Measurements from ENCODE around the gene SCYL2. TPM values are rescaled to one million over a fixed set of nuclear protein-coding genes. Genes with fewer than 3 reads are reported as not detected.
"Not testable (repeated sequence)": the region's sequence is repeated elsewhere in the genome, so short reads cannot be mapped to it uniquely, and the experiment has no call there.

SCYL2 gene
- total RNA-seq, 2 experiments from 2014 or later: 21.9 to 25.4 TPM

GRCh38 chr12:100289038-100289437, 22.1 kb downstream of the SCYL2 start:
- ChIA-PET CTCF (interaction anchor here (1.1 kb wide), 1 partner anchor 115 kb away, joined by 3 read pairs; no protein-coding TSS in a partner anchor), POLR2A (no interaction called here)
- H3K9me3 Mint-ChIP-seq: no peaks in the 10 kb centered on the region
- no peak overlapping the region for H3K27ac Mint-ChIP-seq
- TF ChIP-seq CTCF (IDR thresholded peaks at IDR 0.05): no peak
- no peak for ATAC-seq
- no peaks in the 10 kb centered on the region for H3K4me1 Mint-ChIP-seq (ENCODE audit: low read depth)
- no peaks in the 10 kb centered on the region for H3K27me3 Mint-ChIP-seq
- DNase-seq: no peak
- H3K4me3 Mint-ChIP-seq: no peak overlapping the region
- H3K36me3 Mint-ChIP-seq (ENCODE audit: low read depth): peaks cover 14% of the 10 kb centered on the region
- intact Hi-C loops (cut with micrococcal nuclease): no loop called here

- Mint-ChIP-seq H3K4me1 (ENCODE audit: low read depth) (no peaks in the 10 kb centered on the region), H3K4me3 (no peak overlapping the region), H3K27ac (no peak overlapping the region), H3K36me3 (ENCODE audit: low read depth) (peaks cover 14% of the 10 kb centered on the region), H3K27me3 (no peaks in the 10 kb centered on the region), H3K9me3 (no peaks in the 10 kb centered on the region)
- TF ChIP-seq CTCF (IDR thresholded peaks at IDR 0.05): no peak
- ATAC-seq (no peak), DNase-seq (no peak)
- ChIA-PET CTCF (interaction anchor here (1.1 kb wide), 1 partner anchor 114 kb away, joined by 3 read pairs; no protein-coding TSS in a partner anchor), POLR2A (no interaction called here)
- intact Hi-C loops (cut with micrococcal nuclease): no loop called here
Measured at GRCh38 chr12:100290016-100290415, 23.0 kb downstream of the SCYL2 start.

- CTCF ChIA-PET: interaction anchor here (1.0 kb wide), 1 partner anchor 25 kb away, joined by 3 read pairs; no protein-coding TSS in a partner anchor
- Mint-ChIP-seq H3K27ac (no peak overlapping the region), H3K27me3 (no peaks in the 10 kb centered on the region)
Measured at GRCh38 chr12:100293017-100293416, 26.0 kb downstream of the SCYL2 start.

GRCh38 chr12:100294366-100294765, 27.4 kb downstream of the SCYL2 start:
- H3K4me1 Mint-ChIP-seq (ENCODE audit: low read depth); H3K27ac Mint-ChIP-seq; H3K9me3 Mint-ChIP-seq; H3K4me3 Mint-ChIP-seq; POLR2A ChIA-PET; intact Hi-C loops (cut with micrococcal nuclease); H3K27me3 Mint-ChIP-seq; DNase-seq; CTCF ChIA-PET; ATAC-seq: not testable (repeated sequence)
- H3K36me3 Mint-ChIP-seq (ENCODE audit: low read depth): peaks cover 27% of the 10 kb centered on the region

More at GRCh38 chr12:100293017-100293416, 26.0 kb downstream of the SCYL2 start:
- Mint-ChIP-seq H3K4me1 (ENCODE audit: low read depth) (no peaks in the 10 kb centered on the region), H3K4me3 (no peak overlapping the region), H3K9me3 (no peaks in the 10 kb centered on the region), H3K36me3 (ENCODE audit: low read depth) (peaks cover 20% of the 10 kb centered on the region)
- POLR2A ChIA-PET: no interaction called here
- TF ChIP-seq CTCF (IDR thresholded peaks at IDR 0.05): no peak
- no peak for ATAC-seq
- intact Hi-C loops (cut with micrococcal nuclease): no loop called here
- no peak for DNase-seq

GRCh38 chr12:100295764-100296555, 29.0 kb downstream of the SCYL2 start:
- DNase-seq (no peak), ATAC-seq (no peak)
- Mint-ChIP-seq H3K4me1 (ENCODE audit: low read depth) (no peaks in the 10 kb centered on the region), H3K36me3 (ENCODE audit: low read depth) (peaks cover 40% of the 10 kb centered on the region), H3K9me3 (peaks cover 13% of the 10 kb centered on the region), H3K4me3 (no peak overlapping the region), H3K27me3 (no peaks in the 10 kb centered on the region), H3K27ac (no peak overlapping the region)
- CTCF ChIA-PET: no interaction called here
- intact Hi-C loops (cut with micrococcal nuclease): no loop called here
- POLR2A ChIA-PET: no interaction called here
- TF ChIP-seq CTCF (IDR thresholded peaks at IDR 0.05): no peak

Measured in activated CD8-positive, alpha-beta T cell treated with anti-CD3 and anti-CD28 coated beads for 36 hours (primary cell).